ENCODE measurements around the gene DCX.
"Not testable (repeated sequence)": the region's sequence is repeated elsewhere in the genome, so short reads cannot be mapped to it uniquely, and the experiment has no call there.

The DCX gene

GRCh38 chrX:111372086-111372485, 39.9 kb downstream of the DCX start:
- no peak for DNase-seq
- no peak for ATAC-seq

- ATAC-seq (no peak), DNase-seq (no peak)
These were observed 46.1 kb downstream of the DCX start for GRCh38 chrX:111365770-111366325.

DNA sequence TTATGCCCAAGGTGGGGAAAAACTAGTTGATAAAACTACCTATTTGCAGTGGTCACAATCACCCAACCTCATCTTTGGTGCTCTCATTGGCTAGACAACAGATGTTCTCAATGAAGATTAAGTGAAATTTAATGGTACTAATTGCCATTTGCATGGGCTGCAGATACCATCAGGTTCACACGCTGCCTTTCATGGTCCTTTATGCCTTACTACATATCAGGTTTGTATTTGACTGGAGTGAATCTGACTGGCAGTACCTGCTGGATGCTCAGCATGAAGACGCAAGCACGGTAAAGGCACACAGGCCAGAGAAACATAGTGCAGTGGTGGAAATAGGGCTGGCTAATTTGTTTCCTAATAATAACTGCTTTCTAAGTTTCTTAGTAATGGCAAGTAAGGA, 48.3 kb downstream of the DCX start:
- DNase-seq (no peak), ATAC-seq (no peak)

DNA sequence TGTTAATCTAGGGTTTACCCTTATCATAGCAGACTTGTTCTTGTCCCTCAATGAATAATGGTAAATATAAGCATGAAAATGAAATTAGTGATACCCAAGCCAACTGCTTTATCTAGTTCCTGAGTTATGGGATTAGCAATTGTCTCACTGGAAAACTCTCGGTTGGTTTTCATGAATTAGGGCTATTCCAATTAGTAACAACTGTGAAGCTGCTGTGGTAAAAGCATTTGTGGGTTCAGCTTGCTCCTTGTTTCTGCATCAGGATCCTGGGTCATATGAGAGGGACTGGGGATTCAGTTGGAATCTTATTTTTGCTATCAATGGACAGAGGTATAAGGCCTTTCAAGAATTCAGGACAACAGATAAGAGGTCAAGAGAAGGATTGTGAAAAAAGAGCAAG, 50.2 kb downstream of the DCX start:
- DNase-seq, result no peak
- ATAC-seq, result no peak

GRCh38 chrX:111360839-111361238, 51.2 kb downstream of the DCX start:
- ATAC-seq, result no peak
- no peak for DNase-seq

DNA sequence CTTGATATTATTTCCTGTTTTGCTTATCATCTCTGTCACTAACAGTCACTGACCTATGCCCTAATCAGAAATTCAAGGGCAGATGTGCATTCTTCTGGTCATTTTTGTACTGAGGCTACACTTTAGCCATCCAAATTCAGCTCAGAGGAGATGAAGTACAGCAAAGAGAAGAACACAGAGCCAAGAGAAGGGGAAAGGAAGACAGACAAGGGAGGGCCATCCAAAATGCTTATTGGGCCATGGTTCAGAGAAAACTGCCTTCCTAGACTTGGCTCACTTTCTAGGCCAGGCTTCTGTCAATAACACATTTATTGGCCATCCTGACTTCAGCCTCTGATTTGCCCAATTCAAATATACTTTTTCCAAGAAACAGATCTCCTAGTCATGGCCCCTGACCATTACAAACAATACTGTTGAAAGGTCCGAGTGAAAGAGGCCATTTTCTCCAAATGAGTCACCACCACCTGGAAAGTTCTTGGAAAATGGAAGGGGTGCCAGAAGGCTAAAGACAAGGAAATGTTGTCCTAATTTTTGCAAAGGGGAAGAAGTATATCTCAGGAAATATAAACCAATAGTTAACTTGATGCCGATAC, 56.4 kb downstream of the DCX start:
- ATAC-seq (no peak), DNase-seq (no peak)

GRCh38 chrX:111354496-111354895, 57.5 kb downstream of the DCX start:
- DNase-seq, result no peak
- no peak for ATAC-seq

- ATAC-seq (no peak), DNase-seq (no peak)
These were observed 58.2 kb downstream of the DCX start for GRCh38 chrX:111353793-111354192.

- ATAC-seq, result no peak
- DNase-seq, result no peak
These were observed 59.6 kb downstream of the DCX start for GRCh38 chrX:111352424-111352823.

DNA sequence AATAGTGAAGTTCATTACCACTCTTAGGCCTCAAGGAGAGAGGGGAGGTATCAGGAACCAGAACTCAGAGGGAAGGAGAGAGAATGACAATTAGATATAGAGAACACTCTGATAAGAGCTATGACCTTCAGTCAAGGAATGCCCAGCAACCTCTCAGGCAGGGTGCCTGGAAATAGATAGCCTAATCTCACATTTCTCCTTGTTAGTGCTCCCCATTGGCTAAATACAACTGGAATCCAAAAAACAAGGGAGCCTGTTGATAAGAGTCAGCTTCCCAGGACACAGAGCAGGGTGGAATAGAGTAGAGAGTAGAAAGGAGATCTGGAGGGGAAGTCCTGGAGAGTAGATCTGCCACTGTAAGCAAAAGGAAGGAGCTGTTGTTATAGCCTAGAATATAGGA, 62.1 kb downstream of the DCX start:
- DNase-seq, result no peak
- ATAC-seq, result no peak

GRCh38 chrX:111349101-111349500, 62.9 kb downstream of the DCX start:
- no peak for ATAC-seq
- DNase-seq, result no peak

- ATAC-seq (no peak), DNase-seq (no peak)
These were observed 63.6 kb downstream of the DCX start for GRCh38 chrX:111348429-111348828.

DNA sequence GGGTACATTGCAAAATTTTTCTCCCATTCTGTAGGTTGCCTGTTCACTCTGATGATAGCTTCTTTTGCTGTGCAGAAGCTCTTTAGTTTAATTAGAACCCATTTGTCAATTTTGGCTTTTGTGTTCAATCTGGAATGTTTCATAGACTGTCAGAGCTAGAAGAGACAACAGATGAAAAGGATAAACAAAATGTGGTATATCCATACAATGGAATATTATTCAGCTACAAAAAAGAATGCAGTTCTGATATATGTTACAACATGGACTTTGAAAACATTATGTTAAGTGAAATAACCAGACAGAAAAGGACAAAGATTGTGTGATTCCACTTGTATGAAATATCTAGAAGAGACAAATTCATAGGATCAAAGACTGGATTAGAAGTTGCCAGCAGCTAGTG, 65.8 kb downstream of the DCX start:
- not testable (repeated sequence) for ATAC-seq, DNase-seq

- ATAC-seq (no peak), DNase-seq (no peak)
These were observed 71.9 kb downstream of the DCX start for GRCh38 chrX:111340054-111340453.

DNA sequence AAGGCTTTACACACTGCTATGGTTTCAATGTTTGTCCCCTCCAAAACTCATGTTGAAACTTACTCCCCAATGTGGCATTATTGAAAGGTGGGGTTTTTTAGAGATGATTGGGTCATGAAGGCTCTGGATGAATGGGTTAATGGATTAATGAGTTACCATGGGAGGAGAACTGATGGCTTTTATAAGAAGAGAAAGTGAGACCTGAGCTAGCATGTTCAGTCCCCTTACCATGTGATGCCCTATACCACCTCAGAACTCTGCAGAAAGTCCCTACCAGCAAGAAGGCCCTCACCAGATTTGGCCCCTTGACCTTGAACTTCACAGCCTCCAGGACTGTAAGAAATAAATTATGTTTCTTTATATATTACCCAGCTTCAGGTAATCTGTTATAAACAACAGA, 72.8 kb downstream of the DCX start:
- ATAC-seq, result no peak
- DNase-seq, result no peak

- no peak for DNase-seq
- no peak for ATAC-seq
These were observed 73.8 kb downstream of the DCX start for GRCh38 chrX:111338095-111338698.

DNA sequence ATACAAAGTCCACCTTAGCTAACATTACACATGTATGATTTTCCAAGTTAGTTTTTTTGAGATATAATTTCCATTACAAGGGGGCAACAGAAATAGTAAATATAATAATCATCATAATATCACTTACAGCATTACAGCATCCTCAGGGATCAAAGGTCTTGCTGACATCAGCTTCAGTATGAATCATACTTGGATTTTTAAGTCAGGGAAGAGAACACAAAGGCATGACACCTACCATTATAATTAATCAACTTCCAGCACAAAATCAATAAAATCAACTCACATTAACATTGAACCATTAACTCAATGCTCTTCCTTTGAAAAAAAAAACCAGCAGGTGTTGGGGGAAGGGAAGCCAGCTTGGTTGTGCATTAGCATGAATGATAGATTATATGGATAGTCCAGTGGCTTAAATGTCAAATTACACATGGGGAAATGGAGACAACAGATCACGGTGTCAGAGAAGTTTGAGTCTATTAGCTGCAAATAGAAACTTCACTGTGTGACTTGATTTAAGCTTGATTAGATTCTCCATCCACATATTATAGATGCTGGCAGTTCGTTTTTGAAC, 74.8 kb downstream of the DCX start:
- DNase-seq (no peak), ATAC-seq (no peak)

DNA sequence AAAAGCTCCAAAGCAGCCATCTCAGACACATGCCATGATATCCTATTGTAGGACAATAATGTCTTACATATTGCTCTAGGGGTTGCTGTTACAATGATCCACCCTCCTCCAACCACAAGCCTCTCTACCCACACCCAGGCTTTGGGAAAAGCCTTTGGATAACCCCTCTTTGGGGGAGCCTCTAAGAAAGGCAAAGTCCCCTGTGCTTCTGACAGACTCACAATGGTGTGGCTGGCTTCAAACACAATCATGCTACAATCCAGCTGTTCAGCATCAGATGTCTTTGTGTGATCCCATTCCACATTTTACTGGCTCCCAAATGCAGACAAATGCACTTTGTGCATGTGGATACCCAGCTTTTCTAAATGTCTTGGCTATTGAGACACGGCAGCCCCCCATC, 75.9 kb downstream of the DCX start:
- DNase-seq (no peak), ATAC-seq (no peak)

GRCh38 chrX:111329370-111329769, 82.6 kb downstream of the DCX start:
- DNase-seq (no peak), ATAC-seq (no peak)

GRCh38 chrX:111328858-111329257, 83.1 kb downstream of the DCX start:
- DNase-seq, result no peak
- ATAC-seq, result no peak

DNA sequence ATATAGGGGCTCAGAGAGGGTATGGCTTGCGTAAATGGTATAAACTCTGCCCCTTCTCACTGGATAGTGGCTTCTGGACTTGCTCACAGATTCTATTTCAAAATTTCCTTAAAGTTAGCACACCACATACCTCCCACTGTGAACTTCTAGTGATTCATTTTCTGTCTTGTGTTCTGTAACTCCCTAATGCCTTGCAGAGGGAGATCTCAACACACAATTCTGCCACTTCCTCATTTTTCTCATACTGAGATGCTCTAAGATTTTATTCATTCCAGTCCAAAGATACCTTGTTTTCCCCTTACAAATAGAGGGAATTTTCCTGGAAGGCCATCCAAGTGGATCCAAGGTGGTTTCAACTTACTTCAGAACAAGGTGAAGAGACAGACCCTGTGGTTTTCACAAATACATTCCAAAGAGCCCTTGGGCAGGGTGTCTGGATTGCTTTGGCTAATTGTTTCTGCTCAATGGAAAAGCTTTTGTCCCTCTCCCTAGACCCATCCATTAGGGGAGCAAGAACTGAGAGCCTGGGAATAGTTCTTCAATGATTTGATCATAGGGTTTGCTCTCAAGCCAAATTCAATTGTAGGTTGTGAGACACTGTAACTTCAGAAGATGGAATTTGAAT, 89.6 kb downstream of the DCX start:
- DNase-seq (no peak), ATAC-seq (no peak)

DNA sequence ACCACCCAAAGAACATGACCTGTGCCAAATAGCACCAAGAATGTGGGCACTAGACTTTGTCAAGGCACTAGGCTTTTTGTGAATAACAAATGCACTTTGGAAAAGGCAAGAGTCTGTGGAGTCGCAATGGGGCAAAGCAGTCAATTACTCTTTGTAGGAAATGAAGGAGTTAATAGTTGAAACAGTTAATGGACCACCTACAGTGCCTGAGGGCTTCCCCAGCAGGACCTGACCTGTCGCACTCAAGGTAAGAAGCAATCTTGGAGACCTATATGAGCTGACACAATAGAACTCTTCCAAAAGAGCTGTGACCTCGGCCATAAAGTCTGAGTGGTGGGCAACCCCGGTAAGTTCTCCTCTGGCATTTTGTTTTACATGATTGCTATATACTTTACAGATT, 92.5 kb downstream of the DCX start:
- ATAC-seq (no peak), DNase-seq (no peak)

- no peak for ATAC-seq
- no peak for DNase-seq
These were observed 93.1 kb downstream of the DCX start for GRCh38 chrX:111318901-111319300.

Data from stimulated activated naive CD8-positive, alpha-beta T cell treated with anti-CD3 and anti-CD28 coated beads, Interleukin-15, Interleukin-2, amounts not matched to agents 100 U/mL and 50 U/mL, for 24 hours (primary cell).